T-helper 2 cell (primary cell): ENCODE results near the gene SLC29A3.

Experiments
- DNase-seq, 5 experiments: peaks; one replicate each; pipeline versions ENCODE4 v3.0.0 to v3.0.0-alpha.2; 2012 to 2022

Gene SLC29A3

DNA sequence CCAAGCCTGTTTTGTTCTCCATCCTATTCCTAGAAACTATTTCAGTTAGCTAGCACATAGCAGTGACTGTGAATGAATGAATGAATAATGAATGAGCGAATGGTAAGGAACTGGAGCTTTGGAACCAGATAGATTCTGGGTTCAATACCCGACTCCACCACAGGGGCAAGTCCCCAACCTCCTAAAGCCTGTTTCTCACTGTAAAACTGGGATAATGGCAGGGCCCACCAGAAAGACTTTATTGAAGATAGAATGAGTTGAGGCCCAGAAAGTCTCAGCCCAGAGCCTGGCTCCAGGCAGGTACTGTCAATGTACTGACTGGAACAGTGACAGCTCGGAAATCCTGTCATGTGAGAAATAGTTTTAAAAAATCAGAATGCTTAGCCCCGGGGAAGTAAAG is 76.6 kb downstream of the SLC29A3 start:
- DNase-seq: no peak

DNA sequence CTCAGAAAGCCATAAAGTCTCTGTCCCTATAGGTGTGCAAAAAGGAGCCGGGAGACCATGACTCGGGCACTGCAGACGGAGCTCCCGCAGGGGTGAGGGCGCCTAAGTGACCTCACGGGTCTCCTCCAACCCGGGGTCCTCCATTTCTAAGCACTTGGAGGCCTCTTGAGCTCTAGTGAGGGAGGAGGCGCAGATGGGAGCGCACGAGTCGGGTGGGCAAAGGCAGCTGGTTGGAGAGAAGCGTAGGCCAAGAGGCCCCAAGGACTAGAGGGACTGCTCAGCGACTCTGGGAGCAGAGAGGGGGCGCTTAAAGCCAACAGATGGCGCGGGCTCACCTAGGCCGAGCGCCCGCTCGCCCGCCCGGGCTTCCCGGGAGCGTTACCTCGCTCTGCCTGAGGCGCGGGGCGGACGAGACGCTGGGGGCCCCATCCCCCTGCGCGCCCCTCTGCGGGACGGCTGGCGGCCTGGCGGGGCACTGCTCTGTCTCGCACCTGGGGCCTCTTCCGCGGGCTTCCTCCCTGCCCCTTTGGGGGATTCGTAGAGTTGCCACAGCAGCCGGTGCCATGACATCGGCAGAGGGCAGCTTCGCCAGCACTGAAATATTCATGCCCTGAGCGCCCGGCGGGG is 77.1 kb downstream of the SLC29A3 start:
- peak in 2 of 5 experiments; percentile 18 to 29 for DNase-seq

GRCh38 chr10:71396711-71397295 is 77.7 kb downstream of the SLC29A3 start, which contains the start of gene CDH23:
Gene CDH23 (plus strand): TSS chr10:71396920. CDS start chr10:71439832, 42,912 bp downstream.
- DNase-seq: no peak

GRCh38 chr10:71397296-71398212 is 78.5 kb downstream of the SLC29A3 start:
- no peak for DNase-seq

GRCh38 chr10:71398976-71399375 is 79.9 kb downstream of the SLC29A3 start:
- no peak for DNase-seq

DNA sequence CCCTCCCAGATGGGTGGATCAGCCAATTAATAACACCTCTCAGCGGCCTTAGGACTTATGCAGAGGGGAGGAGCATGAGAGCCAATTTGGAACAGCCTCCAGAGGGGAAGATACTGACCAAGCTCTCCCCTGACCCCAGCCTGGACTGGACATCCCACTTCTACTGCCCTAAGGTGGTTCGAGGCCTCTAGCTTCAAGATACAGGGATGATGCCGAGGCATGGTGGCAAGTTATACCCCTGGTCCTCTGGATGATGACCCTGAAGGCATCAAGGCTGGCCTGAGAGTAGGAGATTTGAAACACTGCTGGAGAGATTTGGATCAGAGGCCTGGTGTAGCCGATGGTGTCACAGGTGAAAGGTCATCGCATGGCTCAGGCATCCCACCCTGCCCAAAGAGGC is 80.9 kb downstream of the SLC29A3 start:
- DNase-seq: no peak

DNA sequence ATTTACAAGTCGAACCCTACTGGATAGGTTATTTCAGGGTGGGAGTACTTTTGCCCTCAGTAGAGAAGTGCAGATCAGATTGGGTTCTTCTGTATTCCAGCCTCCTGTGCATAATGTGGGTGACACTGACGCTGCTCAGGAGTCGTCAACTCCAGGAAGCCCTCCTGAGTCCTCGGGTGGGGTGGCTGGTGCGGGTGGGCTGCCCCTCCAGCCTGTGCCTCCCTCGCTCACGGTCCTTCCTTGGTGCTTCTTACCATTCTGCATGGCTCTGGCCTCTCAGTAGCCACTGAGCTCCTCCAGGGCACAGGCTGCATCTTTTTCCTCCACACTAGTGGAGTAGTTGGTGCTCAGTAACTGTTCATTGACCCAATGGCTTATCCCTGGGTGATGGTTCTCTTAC is 82.0 kb downstream of the SLC29A3 start:
- no peak for DNase-seq

- DNase-seq: no peak
Measured at GRCh38 chr10:71402005-71402404, 82.9 kb downstream of the SLC29A3 start.

- DNase-seq: no peak
Measured at GRCh38 chr10:71404503-71405295, 85.6 kb downstream of the SLC29A3 start.

GRCh38 chr10:71406878-71407277 is 87.8 kb downstream of the SLC29A3 start:
- DNase-seq: no peak

GRCh38 chr10:71408436-71409225 is 89.6 kb downstream of the SLC29A3 start:
- DNase-seq: no peak

GRCh38 chr10:71409516-71410104 is 90.6 kb downstream of the SLC29A3 start:
- no peak for DNase-seq
